Epidermal melanocyte (primary cell): Measurements from ENCODE around the gene PHYHD1.

Source experiments
- DNase-seq: peaks from one replicate; pipeline ENCODE4 v3.0.0; 2011; ENCODE audit warnings: low spot score; ENCODE audit not compliant: insufficient read length

PHYHD1 gene

GRCh38 chr9:128969491-128969890, 48.7 kb downstream of the PHYHD1 start:
- no peak for DNase-seq

GRCh38 chr9:128972956-128973355, 52.2 kb downstream of the PHYHD1 start:
- no peak for DNase-seq

- DNase-seq = no peak
Measured at GRCh38 chr9:128979111-128979510, 58.3 kb downstream of the PHYHD1 start.

GRCh38 chr9:128983536-128983935, 62.8 kb downstream of the PHYHD1 start:
- DNase-seq = no peak

- no peak for DNase-seq
Measured at GRCh38 chr9:128986671-128987070, 65.9 kb downstream of the PHYHD1 start.

- no peak for DNase-seq
Measured at GRCh38 chr9:128987805-128988204, 67.0 kb downstream of the PHYHD1 start.
